Sigmoid colon (tissue), 4 donors: ENCODE data around the gene CDH15.

ENCODE experiments used
- CTCF ChIP-seq, 4 experiments: fragments of 450-650 bp in 3 of 4; fragments of 200-600 bp in 1 of 4; IDR thresholded peaks; one replicate each; pipeline ENCODE4 v1.5.1; 2016 to 2019; ENCODE audit warnings: antibody characterized with exemption in 4 of 4, mild to moderate bottlenecking in 3 of 4, moderate library complexity in 2 of 4
- POLR2AphosphoS5 ChIP-seq, 4 donors: sonication (generic); formaldehyde crosslinking; IDR thresholded peaks; one replicate each; pipeline ENCODE4 v1.6.1; 2017; ENCODE audit warnings: antibody characterized with exemption in 4 of 4

- TF ChIP-seq CTCF (IDR thresholded peaks at IDR 0.05): no peak
- no peak for TF ChIP-seq POLR2AphosphoS5 (IDR thresholded peaks at IDR 0.05)
Measured at GRCh38 chr16:89132194-89133005, 39.1 kb upstream of the CDH15 start.
